NCI-H345 treated with DMSO at 0.1 percent for 48 hours (cell line): ENCODE measurements around the gene OLR1.

Experiments
- DNase-seq: peaks from one replicate; lab custom pipeline; 2025; ENCODE audit not compliant: unreplicated experiment; lab: John Stamatoyannopoulos, UW

Gene OLR1

GRCh38 chr12:10154145-10154496 is 17.8 kb downstream of the OLR1 start:
- DNase-seq = no peak

- DNase-seq = peak; percentile 64
These were observed 18.4 kb downstream of the OLR1 start for GRCh38 chr12:10153271-10154144.

- DNase-seq = no peak
These were observed 20.3 kb downstream of the OLR1 start for GRCh38 chr12:10151621-10152020.

- no peak for DNase-seq
These were observed 24.1 kb downstream of the OLR1 start for GRCh38 chr12:10147714-10148403.

DNA sequence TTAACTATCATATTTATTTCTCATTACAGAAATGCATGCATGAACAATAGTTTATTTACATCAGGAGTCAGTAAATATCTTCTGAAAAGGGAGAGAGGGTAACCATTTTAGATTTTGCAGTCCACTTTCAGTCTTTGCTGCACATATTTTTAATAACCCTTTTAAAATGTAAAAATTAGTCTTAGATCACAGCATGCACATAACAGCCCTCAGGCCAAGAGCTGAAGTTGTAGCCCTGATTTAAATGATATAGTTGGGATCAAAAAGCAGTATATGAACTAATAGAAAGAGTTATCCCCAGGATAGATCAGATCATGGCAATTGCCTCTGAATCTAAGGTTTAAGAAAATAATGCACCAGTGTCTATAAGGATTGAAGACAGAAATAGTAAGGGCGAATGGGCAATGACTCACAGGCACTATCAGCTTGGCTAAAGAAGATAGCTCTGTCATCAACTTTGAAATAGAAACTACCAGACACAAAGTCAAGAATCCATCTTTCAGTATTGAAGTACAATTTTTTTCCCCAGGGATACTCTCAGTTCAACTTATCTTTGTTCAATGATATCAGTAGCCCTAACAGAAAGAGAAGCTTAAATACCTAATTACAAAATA is 28.8 kb downstream of the OLR1 start:
- no peak for DNase-seq

- DNase-seq = peak; percentile 36
These were observed 31.9 kb downstream of the OLR1 start for GRCh38 chr12:10140001-10140400.

DNA sequence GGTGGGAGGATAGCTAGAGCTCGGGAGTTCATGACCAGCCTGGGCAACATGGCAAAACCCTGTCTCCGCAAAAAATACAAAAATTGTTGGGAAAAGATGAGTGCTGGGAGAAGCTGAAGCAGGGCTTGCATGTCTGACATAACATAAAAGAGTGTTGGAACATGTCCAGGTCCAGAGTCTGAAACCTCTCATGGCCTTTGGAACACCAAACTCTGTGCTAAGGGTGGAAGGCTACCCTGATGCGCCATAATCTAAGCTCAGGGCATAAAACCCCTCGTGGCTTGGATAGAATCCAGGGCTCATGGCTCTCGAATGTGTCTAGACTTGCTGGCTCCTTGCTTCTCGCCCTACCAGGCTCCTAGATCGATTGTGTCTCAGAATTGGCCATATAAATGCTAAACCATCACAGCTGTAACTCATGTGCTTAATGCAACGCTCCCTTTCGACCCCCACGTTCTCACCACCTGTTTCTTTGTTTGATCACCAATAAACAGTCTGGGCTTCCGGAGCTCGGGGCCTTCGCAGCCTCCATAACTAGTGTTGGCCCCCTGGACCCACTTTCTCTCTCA is 35.2 kb downstream of the OLR1 start:
- DNase-seq = peak; percentile 46

DNA sequence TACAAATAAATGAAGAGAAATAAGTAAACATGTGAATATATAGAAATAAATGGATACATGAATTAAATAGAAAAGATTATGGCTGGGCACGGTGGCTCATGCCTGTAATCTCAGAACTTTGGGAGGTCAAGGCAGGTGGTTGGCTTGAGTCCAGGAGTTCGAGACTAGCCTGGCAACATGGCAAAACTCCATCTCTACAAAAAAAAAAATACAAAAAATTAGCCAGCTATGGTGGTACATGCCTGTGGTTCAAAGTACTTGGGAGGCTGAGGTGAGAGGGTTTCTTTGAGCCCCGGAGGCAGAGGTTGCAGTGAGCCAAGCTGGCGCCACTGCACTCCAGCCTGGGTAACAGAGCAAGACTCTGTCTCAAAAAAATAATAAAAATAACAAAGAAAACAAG is 36.8 kb downstream of the OLR1 start:
- no peak for DNase-seq

DNA sequence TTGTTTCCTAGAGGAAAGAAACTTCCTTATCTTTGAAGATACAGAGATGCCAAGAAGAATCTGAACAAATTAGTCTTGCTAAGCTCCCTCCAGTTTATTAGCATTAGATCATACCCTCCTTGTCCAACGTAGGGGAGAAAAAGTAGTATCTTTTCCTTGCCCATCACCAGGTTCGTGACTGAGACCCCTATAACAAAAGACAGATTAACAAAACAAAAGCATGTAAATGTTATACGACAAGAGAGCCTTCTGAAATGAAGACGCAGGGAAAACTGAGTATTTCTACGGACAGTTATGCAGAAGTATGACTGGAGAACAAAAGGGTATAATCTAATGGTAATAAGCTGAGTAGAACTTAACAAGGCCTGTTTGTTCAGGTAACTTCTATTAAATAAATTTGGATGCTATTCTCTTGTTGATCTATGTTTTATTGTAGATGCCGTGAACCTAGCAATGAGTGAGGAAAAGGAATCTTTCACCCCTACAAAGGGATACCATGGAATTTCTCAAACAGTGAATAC is 39.0 kb downstream of the OLR1 start:
- DNase-seq = no peak

GRCh38 chr12:10131111-10131690 is 40.7 kb downstream of the OLR1 start:
- DNase-seq = no peak

- DNase-seq = no peak
These were observed 41.9 kb downstream of the OLR1 start, which contains the start of gene CLEC7A for GRCh38 chr12:10130042-10130441. Gene CLEC7A, minus strand, starts transcription at chr12:10130199. Its CDS starts 117 bp downstream, at chr12:10130082.

- no peak for DNase-seq
These were observed 43.2 kb downstream of the OLR1 start for GRCh38 chr12:10128687-10129086.

DNA sequence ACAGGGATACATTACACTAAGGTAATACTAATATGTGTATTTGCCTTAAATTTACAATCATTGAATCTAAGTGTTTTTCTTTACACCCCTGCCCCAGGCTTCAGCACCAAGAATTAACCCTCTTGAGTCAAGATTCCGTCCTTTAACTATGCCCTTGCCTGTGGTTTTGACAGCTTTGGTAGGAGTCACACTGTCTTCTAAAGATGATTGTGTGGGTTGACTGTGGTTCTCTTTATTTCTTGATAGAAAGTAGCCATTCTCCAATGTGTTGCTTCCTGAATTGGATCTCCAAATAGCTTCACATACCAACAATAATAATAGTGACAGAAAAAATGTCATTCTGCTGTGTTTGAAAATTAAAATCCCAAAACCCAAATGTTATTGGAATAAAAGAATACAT is 45.5 kb downstream of the OLR1 start:
- DNase-seq = no peak

GRCh38 chr12:10122689-10123088 is 49.2 kb downstream of the OLR1 start:
- no peak for DNase-seq

DNA sequence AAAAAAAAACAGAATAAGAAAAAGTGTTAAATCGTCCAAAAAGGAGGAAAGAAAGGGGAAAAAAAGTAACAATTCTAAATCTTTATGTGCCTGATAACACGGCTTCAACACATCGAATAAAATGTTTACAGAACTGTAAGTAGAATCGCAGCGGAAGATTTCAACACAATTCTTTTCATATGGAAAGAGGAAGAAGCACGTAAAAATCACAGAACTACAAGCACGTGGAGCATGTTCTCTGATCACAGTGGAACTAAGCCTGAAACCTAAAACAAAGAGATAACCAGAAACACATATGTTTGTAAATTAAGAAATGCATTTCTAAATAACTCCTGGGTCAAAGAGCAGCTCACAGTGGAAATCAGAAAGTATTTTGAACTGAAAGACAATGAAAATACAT is 50.7 kb downstream of the OLR1 start:
- DNase-seq = no peak

GRCh38 chr12:10119066-10119465 is 52.9 kb downstream of the OLR1 start:
- DNase-seq = no peak

- no peak for DNase-seq
These were observed 56.0 kb downstream of the OLR1 start for GRCh38 chr12:10115890-10116289.

DNA sequence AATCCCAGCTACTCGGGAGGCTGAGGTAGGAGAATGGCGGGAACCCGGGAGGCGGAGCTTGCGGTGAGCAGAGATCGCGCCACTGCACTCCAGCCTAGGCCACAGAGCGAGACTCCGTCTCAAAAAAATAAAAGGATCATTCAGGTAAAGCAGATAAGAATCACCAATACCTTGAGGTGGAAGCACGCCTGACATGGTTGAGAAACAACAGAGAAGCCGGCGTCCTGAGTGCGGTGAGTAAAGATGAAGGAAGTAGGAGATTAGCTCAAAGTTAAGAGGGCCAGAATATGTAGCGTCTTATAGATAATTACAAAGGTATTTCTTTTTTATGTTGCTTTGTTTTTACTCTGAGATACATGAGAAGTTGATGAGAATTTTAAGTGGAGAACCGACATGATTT is 56.6 kb downstream of the OLR1 start:
- no peak for DNase-seq

GRCh38 chr12:10113920-10114319 is 58.0 kb downstream of the OLR1 start:
- DNase-seq = no peak

GRCh38 chr12:10113075-10113474 is 58.9 kb downstream of the OLR1 start:
- DNase-seq = no peak

DNA sequence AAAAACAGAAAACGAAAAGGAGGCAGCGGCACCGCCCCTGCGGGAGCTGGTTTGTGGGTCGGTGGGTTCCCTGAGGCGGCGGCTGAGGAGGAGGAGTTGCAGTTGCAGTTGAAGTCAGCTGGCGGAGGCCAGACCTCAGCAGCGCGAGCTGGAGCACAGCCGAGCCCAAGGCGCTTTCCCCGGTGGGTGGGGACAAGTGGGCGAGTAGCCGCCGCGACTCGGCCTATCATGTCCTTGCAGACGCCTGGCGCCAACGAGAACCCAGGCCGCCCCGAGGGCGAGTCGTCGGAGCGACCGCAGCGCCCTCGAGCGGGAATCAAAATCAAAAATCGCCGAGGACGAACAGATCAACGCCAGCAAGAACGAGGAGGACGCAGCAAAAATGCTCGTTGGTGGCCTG is 60.5 kb downstream of the OLR1 start:
- no peak for DNase-seq
